GM19467 (cell line): ENCODE results near the gene DYNAP.
A peak's percentile ranks its signal among the peaks of the same experiment; 100 is the strongest.

Experiments
- ATAC-seq: cut with Tn5 transposase; IDR thresholded peaks from one replicate; pipeline ENCODE4 v1.9.1; 2021; ENCODE audit warnings: mild to moderate bottlenecking, moderate library complexity; ENCODE audit not compliant: unreplicated experiment

The DYNAP gene

DNA sequence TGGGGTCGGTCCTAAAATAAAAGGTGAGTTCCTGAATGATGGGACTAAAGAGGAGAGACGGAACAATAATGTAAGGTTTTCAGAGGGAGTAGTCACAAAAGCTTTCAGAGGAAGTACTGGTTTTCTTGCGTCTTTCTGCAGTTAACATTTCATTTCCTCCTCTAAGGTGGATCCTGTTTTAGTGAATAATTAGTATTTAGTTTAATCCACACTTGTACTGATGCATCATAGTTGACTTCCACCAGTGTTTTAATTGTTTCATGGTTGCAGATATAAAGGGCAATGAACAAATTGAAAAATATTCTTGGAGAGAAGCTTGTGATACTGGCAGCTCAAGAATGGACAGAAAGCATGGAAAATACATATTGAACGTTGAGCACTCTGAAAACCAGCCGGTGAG lies at the start of gene DYNAP:
Gene DYNAP (plus strand): TSS at position 301 of the 400 bp plus-strand sequence. CDS start 38 bp downstream, at position 339.
- ATAC-seq = no peak

DNA sequence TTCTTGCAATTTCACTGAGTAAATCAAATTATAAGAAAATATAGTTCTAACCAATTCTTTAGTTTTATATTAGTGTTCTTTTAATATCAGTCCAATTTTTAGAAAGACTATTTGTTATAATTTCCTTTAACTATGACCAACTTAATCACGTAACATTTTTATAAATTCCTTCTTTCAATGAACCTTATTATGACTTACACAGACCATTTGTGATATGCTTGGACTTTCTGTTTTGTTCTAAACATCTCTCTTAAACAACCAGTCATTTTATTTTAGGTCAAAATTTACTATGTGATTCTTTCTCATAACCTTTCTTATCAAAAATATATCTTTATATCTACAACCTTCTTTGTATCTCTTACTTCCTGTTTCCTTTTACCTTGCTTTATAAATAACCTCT lies 39.5 kb upstream of the DYNAP start:
- no peak for ATAC-seq

DNA sequence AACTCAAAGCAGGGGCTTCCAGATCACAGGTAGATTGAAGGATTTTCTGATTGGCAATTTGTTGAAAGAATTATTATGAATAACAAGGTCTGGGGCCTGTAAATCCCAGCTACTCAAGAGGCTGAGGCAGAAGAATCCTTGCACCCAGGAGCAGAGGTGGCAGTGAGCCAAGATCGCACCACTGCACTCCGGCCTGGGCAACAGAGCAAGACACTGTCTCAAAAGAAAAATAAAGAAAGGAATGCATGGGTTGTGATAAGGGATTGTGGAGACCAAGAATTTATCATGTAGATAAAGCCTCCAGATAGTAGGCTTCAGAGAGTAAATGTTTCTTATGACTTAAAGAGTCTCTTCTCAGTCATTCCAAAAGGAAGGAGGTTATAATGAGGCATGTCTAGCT lies 35.8 kb upstream of the DYNAP start:
- ATAC-seq = no peak

GRCh38 chr18:54555996-54556395 lies 35.0 kb upstream of the DYNAP start:
- no peak for ATAC-seq

DNA sequence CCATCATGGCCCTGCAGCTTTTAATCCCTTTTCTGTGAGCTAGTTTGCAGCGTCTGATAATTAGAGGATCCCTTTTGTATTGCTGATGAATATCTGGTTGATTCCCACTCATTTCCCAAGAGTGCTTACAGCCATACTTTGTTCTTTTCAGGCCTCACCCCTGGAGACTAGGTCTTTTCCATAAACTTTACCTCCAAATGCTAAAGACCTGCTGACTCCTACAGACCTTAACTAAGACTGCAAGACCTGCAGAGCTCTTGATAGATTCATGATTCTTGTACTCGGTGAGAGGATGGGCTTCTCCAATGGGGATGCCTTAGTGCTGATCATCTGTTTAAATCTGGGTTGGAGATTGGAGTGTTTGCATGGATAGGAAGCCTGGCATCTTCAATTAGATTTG lies 33.1 kb upstream of the DYNAP start:
- no peak for ATAC-seq

DNA sequence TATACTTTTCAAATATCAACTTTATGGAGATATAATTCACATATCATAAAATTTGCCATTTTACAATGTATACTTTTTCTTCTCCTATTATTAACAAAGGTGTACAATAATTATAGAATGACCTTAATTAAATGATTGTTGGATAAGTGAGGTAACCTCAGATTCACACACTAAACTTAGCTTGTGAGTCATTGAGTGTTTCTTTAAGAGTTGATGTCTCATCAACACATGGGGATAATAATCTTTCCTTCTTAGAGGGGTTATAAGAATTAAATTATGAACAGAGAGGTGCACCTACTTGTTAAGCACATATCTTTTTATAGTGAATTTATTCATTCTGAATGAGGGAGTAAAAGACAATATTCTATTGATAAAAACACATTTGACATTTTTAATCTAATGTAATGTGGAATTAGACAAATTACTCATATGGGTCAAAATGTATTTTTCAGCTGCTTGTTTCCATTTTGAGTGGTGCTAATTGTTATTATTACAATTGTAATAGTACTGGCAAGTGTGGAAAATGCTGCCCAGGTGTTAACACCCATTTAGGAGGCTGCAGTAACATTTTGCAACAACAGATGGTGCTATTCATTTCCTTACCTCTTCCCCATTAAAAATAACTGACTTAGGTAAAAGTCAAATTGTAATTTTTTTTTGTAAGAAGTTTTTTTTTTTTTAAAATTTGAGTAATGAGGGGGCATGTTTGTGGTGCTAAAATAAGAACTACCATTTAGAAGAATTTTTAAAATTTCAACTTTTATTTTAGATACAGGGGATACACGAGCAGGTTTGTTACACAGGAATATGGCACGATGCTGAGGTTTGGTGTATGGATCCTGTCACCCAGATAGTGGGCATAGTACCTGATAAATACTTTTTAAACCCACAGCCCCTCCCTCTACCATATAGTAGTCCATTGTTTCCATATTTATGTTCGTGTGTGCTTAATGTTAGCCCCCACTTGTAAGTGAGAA lies 32.1 kb upstream of the DYNAP start:
- ATAC-seq = peak; percentile 57

DNA sequence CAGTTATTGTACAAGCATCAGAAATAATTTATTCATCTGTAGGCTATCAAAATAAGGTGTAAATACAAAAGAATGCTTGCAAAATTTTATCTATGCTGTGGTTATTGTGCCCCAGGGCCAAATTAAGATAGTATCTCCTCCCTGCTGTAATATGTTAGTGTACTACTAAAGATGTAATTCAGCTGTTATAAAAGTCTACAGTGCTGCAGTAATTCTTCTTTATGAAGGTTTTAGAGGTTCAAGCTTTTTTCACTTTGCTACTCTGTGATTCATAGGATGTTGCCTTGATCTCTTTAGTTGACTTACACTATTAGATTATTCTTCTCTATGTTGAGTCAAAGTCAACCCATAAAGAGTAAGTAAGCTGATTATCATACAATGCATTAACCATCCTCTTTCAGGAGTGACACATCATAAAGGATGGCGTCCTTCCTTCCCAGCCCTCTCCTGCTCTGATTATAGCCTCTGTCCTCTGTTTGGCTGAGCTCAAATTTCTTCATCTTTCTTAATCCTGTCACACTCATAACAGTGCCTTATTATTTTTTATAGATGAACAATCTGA lies 29.3 kb upstream of the DYNAP start:
- ATAC-seq = no peak

DNA sequence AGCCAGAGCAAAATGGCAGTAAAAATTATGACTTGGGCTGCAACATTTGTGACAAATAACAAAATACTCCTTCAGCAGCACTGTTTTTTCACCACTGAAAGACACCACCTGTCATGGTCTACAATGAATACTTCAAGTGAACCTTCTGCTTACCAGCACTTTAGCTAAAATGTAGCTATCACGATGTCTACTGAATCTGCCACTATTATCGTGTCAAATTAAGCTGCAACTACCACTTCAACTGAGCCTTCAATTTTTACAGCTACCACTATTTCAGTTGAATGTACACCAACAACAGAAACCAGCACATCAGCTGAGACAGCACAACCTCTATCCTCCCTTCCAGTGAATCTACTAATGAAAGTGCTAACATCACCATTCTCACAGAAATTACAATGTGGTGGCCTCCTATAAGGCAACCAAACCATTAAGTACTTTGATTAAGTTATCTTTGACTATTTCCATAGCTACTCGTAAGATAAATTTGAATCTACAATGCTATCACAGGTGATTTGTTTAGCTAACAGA lies 10.8 kb upstream of the DYNAP start:
- no peak for ATAC-seq

- no peak for ATAC-seq
These were observed 7.0 kb upstream of the DYNAP start for GRCh38 chr18:54584065-54584464.

DNA sequence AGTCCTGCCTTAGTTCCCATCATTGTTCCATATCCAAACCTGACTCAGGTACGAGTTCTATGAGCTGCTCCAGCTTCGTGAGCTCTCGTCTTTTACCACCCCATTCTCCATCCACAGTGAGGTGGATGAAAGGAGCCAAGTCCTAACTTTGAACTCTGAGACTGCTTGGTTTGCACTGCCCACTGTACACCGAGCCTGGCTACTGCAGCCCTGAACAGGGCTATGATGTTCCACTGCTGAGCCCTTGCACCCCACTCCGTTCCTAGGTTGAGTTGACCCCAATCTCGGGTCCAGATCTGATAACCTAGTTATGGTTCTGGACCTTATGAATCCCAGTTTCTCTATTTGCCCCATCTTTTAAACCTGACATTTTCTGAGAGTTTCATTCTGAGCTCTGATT lies 5.3 kb upstream of the DYNAP start:
- ATAC-seq = no peak

GRCh38 chr18:54604211-54604610 lies 13.2 kb downstream of the DYNAP start:
- no peak for ATAC-seq

DNA sequence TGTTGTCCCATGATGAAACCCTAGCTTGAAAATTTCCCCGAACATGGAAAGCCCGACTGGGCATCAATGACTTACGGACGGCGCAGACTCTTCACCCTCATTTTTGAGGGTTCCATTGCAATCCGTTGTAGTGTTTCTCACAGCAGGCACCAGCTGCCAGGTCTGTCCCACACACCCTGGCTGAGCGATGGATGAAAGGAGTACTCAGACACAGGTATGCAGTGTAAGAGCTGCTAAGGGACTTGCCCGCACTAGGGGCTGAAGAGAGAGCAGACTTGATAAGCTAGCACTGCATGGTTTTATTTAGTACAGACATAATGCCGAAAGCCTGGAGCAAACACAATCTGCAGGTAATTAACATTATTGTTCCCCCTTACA lies 15.8 kb downstream of the DYNAP start:
- no peak for ATAC-seq

GRCh38 chr18:54607213-54608027 lies 16.4 kb downstream of the DYNAP start:
- no peak for ATAC-seq

DNA sequence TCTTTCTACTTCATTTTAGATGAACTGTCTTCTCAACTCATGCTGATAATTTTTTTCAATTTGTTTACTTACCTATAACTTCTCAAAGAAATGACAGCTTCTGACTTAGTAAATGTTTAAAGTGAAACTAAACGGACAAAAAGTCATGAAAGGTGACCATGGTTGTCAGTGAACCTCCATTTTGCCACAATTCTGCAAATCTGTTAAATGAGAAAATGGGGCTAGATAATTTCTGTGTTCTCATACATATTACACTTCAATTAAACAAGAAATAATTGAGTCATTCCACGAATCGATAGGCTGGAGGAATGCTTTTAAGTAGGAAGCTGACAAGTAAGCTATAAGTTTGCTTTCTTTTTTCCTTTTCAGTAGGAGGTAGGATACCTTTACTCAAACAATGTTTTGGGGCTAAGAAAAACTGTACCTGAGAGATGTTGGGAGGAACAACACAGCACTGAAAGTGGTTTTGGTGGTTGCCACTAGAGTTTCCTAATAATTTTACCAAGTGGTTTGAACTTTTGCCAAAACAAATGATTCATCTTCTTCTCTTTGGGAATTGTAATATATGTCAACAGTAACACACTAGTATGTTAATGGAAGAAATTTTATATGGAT lies 17.1 kb downstream of the DYNAP start:
- no peak for ATAC-seq

DNA sequence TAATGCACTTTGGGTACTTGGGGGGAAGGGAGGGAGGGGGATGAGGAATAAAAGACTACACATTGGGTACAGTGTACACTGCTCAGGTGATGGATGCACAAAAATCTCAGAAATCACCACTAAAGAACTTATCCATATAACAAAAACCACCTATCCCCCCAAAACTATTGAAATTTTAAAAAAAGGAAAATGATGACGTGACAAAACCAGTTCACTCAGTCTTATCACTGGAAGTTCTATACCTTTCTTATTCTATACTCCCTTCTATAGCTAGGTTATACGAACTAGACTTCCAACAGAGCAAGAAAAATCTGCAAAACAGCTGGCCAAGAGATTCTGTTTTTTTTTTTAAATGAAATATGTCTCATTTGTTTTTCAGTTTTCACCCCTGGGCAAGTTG lies 20.8 kb downstream of the DYNAP start:
- ATAC-seq = no peak

DNA sequence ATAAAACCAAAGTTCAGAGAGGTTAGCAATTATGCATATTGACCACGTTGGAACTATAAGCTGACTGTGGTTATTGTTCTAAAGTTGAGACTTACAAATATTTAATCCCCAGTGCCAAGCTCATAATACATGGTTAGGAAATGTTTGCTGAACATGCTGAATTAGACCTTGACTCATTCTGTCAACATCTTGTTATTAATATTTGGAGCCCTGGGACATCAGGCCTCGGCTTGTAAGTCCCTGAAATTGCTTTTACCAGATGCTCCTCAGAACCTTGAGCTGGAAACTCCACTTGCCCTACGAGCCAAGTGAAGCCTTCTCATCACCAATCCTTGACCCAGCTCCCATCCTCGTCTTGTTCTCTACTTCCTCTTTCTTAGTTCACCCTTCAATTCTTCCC lies 21.2 kb downstream of the DYNAP start:
- ATAC-seq = no peak

DNA sequence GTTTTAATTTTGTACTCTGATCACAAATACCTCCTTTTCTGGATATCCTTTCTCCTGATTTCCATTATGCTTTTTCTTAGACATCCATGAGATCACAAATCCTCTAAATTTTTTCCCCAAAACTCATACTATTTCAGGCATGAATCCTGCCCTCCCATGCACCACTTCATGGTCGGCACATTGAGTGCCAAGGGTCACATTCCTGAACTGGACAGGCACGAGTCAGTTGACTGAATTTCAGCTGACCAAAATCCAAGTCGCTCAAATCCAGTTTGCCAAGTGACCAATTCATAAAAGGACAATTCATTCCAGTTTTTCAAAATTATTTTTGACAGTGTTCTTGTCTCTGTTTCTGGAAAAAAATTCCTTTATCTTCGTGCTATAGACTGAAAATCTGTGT lies 22.1 kb downstream of the DYNAP start:
- no peak for ATAC-seq

- peak; percentile 64 for ATAC-seq
These were observed 25.3 kb downstream of the DYNAP start for GRCh38 chr18:54616220-54616848.

- no peak for ATAC-seq
These were observed 31.0 kb downstream of the DYNAP start for GRCh38 chr18:54622084-54622483.

DNA sequence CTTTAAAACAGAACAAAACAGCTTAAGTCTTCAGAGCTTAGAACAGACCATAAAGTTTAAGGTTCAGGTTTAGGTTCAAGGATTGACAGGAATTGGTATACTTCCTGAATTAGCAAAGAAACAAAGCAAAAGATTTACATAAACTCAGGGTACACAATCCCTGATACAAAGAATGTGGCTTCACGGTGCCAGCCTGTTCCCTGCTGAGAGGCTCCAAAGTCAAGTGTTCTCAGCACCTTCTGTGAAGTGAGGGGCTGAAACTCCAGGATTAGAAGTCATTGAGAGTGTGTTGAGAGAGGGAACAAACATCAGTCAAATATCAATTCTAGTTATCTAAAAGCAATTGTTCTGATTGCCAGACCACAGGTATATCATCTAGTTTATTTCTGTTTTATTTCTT lies 35.7 kb downstream of the DYNAP start:
- no peak for ATAC-seq
